Breast epithelium (tissue), 4 donors: ENCODE data around the gene SPRY1. TPM values are rescaled to one million over a fixed set of nuclear protein-coding genes. Genes with fewer than 3 reads are reported as not detected.

Experiments
- DNase-seq, 2 donors: peaks; one replicate each; pipeline ENCODE4 v3.0.0-alpha.2; 2019; ENCODE audit warnings: low spot score in 2 of 2
- H3K27ac ChIP-seq, 2 donors: fragments of 200-600 bp; sonication (generic) in 1 of 2; one replicate each; pipeline ENCODE4 v1.5.1; 2016 to 2019; ENCODE audit warnings: mild to moderate bottlenecking in 1 of 2
- H3K27me3 ChIP-seq, 2 donors: fragments of 200-600 bp; sonication (generic) in 1 of 2; one replicate each; pipeline versions ENCODE4 v1.5.1 to v1.6.0; 2017 to 2019; ENCODE audit warnings: control low read depth in 1 of 2, mild to moderate bottlenecking in 1 of 2
- H3K36me3 ChIP-seq: fragments of 200-600 bp; one replicate; pipeline ENCODE4 v1.5.1; 2019
- H3K4me1 ChIP-seq, 2 donors: fragments of 200-600 bp; sonication (generic); one replicate each; pipeline ENCODE4 v1.5.1; 2016 to 2019; ENCODE audit warnings: control low read depth in 1 of 2
- H3K4me3 ChIP-seq, 3 donors: fragments of 200-600 bp; sonication (generic); 1 replicate in 2 of 3; 2 replicates in 1 of 3; pipeline ENCODE4 v1.5.1; 2016 to 2019; ENCODE audit warnings: mild to moderate bottlenecking in 3 of 3, moderate library complexity in 2 of 3
- H3K9me3 ChIP-seq, 2 donors: fragments of 200-600 bp; sonication (generic) in 1 of 2; one replicate each; pipeline ENCODE4 v1.5.1; 2016 to 2019; ENCODE audit warnings: control low read depth in 1 of 2
- CTCF ChIP-seq, 3 donors: fragments of 450-650 bp; IDR thresholded peaks; one replicate each; pipeline ENCODE4 v1.5.1; 2016 to 2017; ENCODE audit warnings: antibody characterized with exemption in 3 of 3, mild to moderate bottlenecking in 3 of 3, moderate library complexity in 3 of 3
- POLR2A ChIP-seq: fragments of 450-650 bp; IDR thresholded peaks from one replicate; pipeline ENCODE4 v1.6.1; 2016; ENCODE audit warnings: antibody characterized with exemption, mild to moderate bottlenecking, moderate library complexity
- POLR2AphosphoS5 ChIP-seq, 3 donors: sonication (generic); formaldehyde crosslinking; IDR thresholded peaks; one replicate each; pipeline ENCODE4 v1.6.1; 2017; ENCODE audit warnings: antibody characterized with exemption in 3 of 3
- intact Hi-C: fragments of 100-400 bp; cut with DNase I; formaldehyde crosslinking; loops from one replicate; pipeline ENCODE4 v1.15.1; 2023; ENCODE audit warnings: low total_unique reads
- total RNA-seq, 3 donors: library from RNA; depleted of rRNA; stranded (reverse); fragments of >200 nt; gene quantifications; one replicate each; pipeline ENCODE4 v1.1.0, GENCODE V29; 2016

SPRY1 gene
- total RNA-seq, 3 donors from 2014 or later, result 82.1 to 233 (median 103) TPM

- intact Hi-C loops, result no loop called here
Measured at GRCh38 chr4:123450393-123450792, 53.8 kb downstream of the SPRY1 start.

GRCh38 chr4:123452616-123453015 lies 56.0 kb downstream of the SPRY1 start:
- peak overlapping the region in 1 of 2 donors; percentile 30 for H3K27ac ChIP-seq
- TF ChIP-seq POLR2A (no peak), POLR2AphosphoS5 (IDR thresholded peaks at IDR 0.05) (no peak), CTCF (IDR thresholded peaks at IDR 0.05) (no peak)
- no peak for DNase-seq
- no peaks in the 10 kb centered on the region for H3K9me3 ChIP-seq
- no peaks in the 10 kb centered on the region for H3K4me1 ChIP-seq
- no peaks in the 10 kb centered on the region for H3K27me3 ChIP-seq
- no peak overlapping the region for H3K4me3 ChIP-seq
- intact Hi-C loops, result no loop called here
- H3K36me3 ChIP-seq, result no peaks in the 10 kb centered on the region

More at GRCh38 chr4:123450393-123450792, 53.8 kb downstream of the SPRY1 start:
- Histone ChIP-seq H3K36me3 (no peaks in the 10 kb centered on the region), H3K4me3 (no peak overlapping the region), H3K4me1 (no peaks in the 10 kb centered on the region), H3K27me3 (no peaks in the 10 kb centered on the region), H3K27ac (no peak overlapping the region), H3K9me3 (no peaks in the 10 kb centered on the region)
- no peak for TF ChIP-seq POLR2AphosphoS5 (IDR thresholded peaks at IDR 0.05)
- DNase-seq, result no peak

GRCh38 chr4:123453061-123453680 lies 56.6 kb downstream of the SPRY1 start:
- no peak for DNase-seq
- intact Hi-C loops, result no loop called here
- TF ChIP-seq POLR2AphosphoS5 (IDR thresholded peaks at IDR 0.05) (no peak), POLR2A (no peak), CTCF (IDR thresholded peaks at IDR 0.05) (no peak)
- peak overlapping the region in 1 of 2 donors; percentile 30 for H3K27ac ChIP-seq
- no peaks in the 10 kb centered on the region for H3K4me1 ChIP-seq
- H3K4me3 ChIP-seq, result no peak overlapping the region
- H3K36me3 ChIP-seq, result no peaks in the 10 kb centered on the region
- H3K27me3 ChIP-seq, result no peaks in the 10 kb centered on the region
- no peaks in the 10 kb centered on the region for H3K9me3 ChIP-seq
